Measurements from ENCODE around the gene ERCC1.

ERCC1 gene

GRCh38 chr19:45362291-45362690 lies 61.4 kb downstream of the ERCC1 start:
- DNase-seq: no peak

DNA sequence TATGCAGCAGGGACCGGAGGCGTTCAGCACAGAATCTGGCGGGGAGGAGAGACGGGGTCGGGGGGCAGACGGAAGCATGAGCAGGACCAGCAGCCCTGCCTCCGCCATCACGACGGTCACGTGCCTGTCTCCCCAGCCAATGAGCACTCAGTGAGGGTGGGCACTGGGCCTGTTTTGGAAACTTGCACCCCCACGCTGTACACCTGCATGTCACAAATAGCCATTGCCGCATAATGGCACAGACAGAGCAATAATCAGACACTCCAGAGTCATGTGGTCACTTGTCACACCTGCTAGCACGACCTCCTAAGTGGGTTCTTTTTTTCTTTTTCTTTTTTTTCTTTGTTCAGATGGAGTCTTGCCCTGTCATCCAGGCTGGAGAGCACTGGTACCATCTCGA lies 62.1 kb downstream of the ERCC1 start:
- DNase-seq: no peak

DNA sequence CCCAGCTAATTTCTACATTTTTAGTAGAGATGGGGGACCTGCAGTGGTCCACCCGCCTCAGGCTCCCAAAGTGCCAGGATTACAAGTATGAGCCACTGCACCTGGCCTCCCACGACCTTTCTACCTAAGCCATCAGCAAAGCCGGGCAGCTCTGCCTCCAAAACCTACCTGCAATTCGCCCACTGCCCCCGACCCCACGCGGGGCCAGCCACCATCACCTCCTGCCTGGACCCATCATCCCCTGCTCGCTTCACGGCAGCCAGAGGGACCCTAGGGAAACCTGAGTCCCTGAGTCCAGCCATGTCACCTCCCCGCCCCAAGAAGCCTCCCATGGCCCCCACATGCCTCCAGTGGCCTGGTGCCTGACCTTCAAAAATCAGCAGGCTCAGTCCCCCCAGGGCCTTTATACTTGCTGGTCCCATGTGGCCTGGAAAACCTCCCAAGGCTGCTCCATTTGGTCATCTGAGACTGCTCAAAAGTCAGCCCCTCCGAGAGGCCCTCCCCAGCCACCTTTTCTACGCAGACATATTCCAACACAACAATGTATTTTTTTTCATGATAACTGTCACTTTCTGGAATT lies 65.4 kb downstream of the ERCC1 start:
- DNase-seq: no peak

GRCh38 chr19:45357445-45357783 lies 66.3 kb downstream of the ERCC1 start:
- no peak for DNase-seq
